Cardiac fibroblast (primary cell): Measurements from ENCODE around the gene TRAF3IP1.
"Not testable (repeated sequence)": the region's sequence is repeated elsewhere in the genome, so short reads cannot be mapped to it uniquely, and the experiment has no call there.

ENCODE experiments used
- DNase-seq, 2 donors: peaks; one replicate each; pipeline versions ENCODE4 v3.0.0 to v3.0.0-alpha.2; 2010; ENCODE audit warnings: low read depth in 2 of 2
- H3K4me3 ChIP-seq, 2 donors: replicated peaks in 1 of 2; 1 replicate in 1 of 2; 2 replicates in 1 of 2; pipeline ENCODE4 v1.5.1; 2011; ENCODE audit warnings: low read depth in 2 of 2, low read length in 2 of 2, mild to moderate bottlenecking in 2 of 2, moderate library complexity in 1 of 2
- CTCF ChIP-seq: IDR thresholded peaks from one replicate; pipeline ENCODE4 v1.5.1; 2011; ENCODE audit warnings: low read depth, mild to moderate bottlenecking, low read length, inconsistent platforms

The TRAF3IP1 gene

GRCh38 chr2:238304116-238304515 lies 16.2 kb upstream of the TRAF3IP1 start:
- no peak for TF ChIP-seq CTCF
- no peak for DNase-seq
- H3K4me3 ChIP-seq, result no peak overlapping the region

- no peak for DNase-seq
- H3K4me3 ChIP-seq, result no peak overlapping the region
- TF ChIP-seq CTCF, result peak; percentile 29
These were observed 15.0 kb upstream of the TRAF3IP1 start for GRCh38 chr2:238305092-238305862.

- no peak for DNase-seq
- no peak for TF ChIP-seq CTCF
These were observed 14.2 kb upstream of the TRAF3IP1 start for GRCh38 chr2:238305965-238306671.

GRCh38 chr2:238306672-238306998 lies 13.7 kb upstream of the TRAF3IP1 start:
- no peak for DNase-seq
- no peak overlapping the region for H3K4me3 ChIP-seq
- TF ChIP-seq CTCF, result no peak

More at GRCh38 chr2:238305965-238306671, 14.2 kb upstream of the TRAF3IP1 start:
- no peak overlapping the region for H3K4me3 ChIP-seq

GRCh38 chr2:238308177-238308576 lies 12.1 kb upstream of the TRAF3IP1 start:
- TF ChIP-seq CTCF, result peak; percentile 34
- DNase-seq, result no peak

GRCh38 chr2:238310721-238311120 lies 9.6 kb upstream of the TRAF3IP1 start:
- DNase-seq, result not testable (repeated sequence)

More at GRCh38 chr2:238308177-238308576, 12.1 kb upstream of the TRAF3IP1 start:
- no peak overlapping the region for H3K4me3 ChIP-seq

GRCh38 chr2:238313289-238313990 lies 6.9 kb upstream of the TRAF3IP1 start:
- no peak overlapping the region for H3K4me3 ChIP-seq
- DNase-seq, result no peak
- TF ChIP-seq CTCF, result no peak

More at GRCh38 chr2:238310721-238311120, 9.6 kb upstream of the TRAF3IP1 start:
- not testable (repeated sequence) for H3K4me3 ChIP-seq
